Stimulated activated CD8-positive, alpha-beta memory T cell treated with anti-CD3 and anti-CD28 coated beads, Interleukin-7, amount 100 ng/mL, for 24 hours (primary cell): ENCODE measurements around the gene KIT.
"Not testable (repeated sequence)": the region's sequence is repeated elsewhere in the genome, so short reads cannot be mapped to it uniquely, and the experiment has no call there.

ENCODE experiments used
- DNase-seq: peaks from one replicate; pipeline ENCODE4 v3.0.0-alpha.2; 2020; ENCODE audit warnings: low read depth

KIT gene

DNA sequence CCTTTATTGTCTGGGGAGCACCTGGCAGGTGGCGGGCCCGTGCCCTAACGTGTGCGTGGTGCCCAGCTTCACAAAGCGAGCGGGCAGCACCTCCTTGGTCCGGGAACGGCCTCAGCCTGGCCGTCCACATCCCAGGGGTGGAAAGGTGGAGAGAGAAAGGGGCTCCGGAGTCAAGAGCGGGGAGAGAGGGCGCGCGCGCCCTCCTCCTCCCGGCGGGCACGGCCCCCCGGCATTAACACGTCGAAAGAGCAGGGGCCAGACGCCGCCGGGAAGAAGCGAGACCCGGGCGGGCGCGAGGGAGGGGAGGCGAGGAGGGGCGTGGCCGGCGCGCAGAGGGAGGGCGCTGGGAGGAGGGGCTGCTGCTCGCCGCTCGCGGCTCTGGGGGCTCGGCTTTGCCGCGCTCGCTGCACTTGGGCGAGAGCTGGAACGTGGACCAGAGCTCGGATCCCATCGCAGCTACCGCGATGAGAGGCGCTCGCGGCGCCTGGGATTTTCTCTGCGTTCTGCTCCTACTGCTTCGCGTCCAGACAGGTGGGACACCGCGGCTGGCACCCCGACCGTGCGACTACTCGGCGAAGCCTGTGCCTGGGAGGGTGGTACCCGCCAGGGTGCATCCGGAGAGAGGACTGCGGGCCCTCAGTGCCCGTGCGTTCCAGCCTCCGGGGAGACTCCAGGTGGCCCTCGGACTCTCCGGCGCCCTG, at the start of gene KIT:
KIT (plus strand) TSS at position 407 of the 701 bp plus-strand sequence; CDS start at position 465, 58 bp downstream.
- no peak for DNase-seq

DNA sequence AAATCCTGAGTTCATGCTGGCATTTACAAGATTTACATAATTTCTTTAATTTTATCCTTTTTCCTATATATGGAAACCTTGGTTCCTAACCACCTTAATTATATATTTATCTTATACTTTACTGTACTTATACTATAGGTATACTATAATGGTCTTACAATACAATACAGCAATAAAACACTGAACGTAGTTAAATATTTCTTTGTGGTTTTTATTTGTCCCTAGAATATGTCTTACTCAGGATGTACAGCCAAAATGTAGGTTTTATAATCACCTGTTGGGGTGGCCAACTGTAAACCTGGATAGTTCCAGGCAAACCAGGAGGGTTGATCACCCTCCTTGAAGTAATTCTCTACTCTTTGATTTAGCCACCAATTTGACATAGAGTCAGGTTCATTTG, 48.4 kb upstream of the KIT start:
- no peak for DNase-seq

DNA sequence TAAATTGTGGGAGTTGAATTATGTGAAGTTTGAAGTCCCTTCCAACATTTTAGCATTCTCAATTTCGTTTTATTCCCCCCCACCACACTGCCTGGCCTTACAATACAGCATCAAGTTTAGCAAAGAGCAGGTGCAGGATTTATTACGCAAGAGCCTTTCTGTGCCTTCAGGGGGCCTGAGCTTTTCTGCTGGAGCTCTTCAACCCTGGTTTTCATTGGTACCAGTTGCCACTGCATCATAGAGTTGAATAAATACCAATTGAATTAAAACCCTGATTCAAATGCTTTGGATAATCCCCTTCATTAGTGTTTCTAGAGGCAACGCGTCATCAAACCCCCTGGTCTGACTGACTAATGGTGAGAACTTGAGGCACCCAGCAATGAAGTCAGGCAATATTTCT, 43.6 kb upstream of the KIT start:
- no peak for DNase-seq

DNA sequence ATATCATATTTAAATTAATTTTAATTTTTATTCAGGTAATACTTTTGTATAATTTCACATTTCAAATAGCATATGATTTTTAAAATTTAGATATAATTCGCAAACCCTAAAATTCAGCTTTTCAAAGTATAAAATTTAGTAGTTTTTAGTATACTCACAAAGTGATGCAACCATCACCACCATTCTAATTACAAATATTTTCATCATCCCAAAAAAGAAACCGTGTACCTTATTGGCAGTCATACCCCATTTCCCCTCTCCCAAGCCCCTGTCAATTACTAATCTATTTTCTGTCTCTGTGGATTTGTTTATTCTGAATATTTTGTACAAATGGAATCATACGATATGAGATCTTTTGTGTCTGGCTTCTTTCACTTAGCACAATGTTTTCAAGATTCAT, 37.0 kb upstream of the KIT start:
- DNase-seq: no peak

DNA sequence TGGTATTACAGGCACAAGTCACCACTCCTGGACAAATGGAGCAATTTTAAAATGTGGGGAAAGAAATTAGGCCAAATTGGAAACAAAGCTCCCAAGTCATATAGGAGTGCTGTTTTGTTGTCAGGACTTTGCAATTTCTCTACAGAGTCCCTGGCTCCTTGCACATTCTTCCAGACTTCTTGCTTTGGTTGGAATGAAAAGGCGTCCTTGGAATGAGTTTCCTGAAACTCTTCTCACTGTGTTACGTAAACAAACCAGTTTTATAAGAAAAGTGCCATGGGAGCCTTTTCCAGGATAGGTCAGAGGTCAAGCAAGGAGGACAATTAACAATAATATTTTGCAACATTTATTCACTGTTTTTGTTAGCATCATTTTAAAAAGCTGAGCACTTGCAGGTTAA, 32.4 kb upstream of the KIT start:
- no peak for DNase-seq

DNA sequence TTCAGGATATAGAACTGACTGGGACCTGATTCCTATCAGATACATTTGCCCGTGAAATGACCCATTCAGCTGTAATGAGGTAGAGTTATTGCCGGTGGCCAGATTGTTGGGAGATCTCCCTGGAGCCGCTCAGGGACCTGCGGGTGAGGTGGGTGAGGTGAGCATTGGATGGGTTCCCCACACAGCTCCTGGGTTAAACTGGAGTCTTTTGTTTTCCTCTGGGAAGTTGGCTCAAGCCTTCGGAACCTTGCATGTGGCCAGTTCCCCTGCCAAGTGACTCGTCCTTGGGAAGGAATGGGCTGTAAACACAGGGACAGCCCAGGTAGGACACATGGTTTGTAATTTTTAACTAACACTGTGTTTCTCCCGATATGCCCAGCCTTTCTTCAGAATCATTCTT, 31.6 kb upstream of the KIT start:
- no peak for DNase-seq

DNA sequence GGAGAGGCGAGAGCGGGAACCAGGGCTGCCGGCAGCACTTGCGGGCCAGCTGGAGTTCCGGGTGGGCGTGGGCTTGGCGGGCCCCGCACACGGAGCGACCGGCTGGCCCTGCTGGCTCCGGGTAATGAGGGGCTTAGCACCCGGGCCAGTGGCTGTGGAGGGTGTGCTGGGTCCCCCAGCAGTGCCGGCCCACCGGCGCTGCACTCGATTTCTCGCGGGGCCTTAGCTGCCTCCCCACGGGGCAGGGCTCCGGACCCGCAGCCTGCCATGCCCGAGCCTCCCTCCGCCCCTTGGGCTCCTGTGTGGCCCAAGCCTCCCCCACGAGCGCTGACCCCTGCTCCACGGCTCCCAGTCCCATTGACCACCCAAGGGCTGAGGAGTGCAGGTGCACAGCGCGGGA, 25.2 kb upstream of the KIT start:
- DNase-seq: no peak

DNA sequence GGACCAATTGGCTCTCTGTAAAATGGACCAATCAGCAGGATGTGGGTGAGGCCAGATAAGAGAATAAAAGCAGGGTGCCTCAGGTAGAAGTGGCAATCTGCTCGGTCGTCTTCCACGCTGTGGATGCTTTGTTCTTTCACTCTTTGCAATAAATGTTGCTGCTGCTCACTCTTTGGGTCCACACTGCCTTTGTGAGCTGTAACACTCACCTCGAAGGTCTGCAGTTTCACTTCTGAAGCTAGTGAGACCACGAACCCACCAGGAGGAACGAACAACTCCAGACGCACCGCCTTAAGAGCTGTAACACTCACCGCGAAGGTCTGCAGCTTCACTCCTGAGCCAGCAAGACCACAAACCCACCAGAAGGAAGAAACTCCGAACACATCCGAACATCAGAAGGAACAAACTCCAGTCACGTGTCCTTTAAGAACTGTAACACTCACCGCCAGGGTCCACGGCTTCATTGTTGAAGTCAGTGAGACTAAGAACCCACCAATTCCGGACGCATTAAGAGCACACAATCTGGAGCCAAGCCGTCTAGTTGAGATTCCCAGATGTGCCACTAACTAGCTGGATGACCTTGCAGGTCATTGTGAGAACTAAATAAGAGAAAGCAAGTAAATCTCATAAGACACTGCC, 24.5 kb upstream of the KIT start:
- DNase-seq: not testable (repeated sequence)

DNA sequence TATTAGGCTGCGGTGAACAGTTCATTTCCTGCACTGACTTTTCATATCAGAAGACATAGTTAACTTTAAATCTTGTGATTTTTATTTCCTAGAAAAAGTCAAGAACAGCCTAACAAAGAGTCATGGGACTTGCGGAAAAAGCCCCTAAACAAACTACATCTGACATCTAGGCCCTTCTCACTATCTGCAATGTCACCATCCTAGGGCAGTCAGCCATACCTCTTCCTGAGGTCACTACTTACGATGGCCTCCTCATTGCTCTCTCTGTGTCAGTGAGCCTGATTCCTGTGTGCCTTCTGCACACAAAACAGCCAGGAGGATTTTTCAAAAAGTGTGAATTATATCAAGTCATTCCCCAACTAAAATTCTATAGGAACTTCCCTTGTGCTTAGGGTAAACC, 22.4 kb upstream of the KIT start:
- no peak for DNase-seq

DNA sequence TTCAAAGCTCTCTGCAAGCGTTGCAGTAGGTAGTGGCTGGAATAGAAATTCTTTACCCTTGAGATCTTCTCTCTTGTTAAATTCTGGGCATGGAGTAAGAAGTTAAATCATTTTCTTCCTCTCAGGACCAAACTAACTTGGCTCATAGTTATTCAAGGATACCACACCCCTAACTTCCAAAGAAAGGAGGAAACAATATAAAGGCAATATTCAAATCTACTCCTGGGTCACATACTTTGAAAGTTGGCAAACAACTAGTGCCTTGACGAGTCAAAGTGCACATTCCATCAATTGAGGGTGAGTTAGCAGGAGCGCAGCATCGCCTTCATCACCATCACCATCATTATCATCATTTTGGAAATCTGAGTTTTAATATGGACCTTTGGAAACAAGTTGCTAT, 20.4 kb upstream of the KIT start:
- DNase-seq: no peak

DNA sequence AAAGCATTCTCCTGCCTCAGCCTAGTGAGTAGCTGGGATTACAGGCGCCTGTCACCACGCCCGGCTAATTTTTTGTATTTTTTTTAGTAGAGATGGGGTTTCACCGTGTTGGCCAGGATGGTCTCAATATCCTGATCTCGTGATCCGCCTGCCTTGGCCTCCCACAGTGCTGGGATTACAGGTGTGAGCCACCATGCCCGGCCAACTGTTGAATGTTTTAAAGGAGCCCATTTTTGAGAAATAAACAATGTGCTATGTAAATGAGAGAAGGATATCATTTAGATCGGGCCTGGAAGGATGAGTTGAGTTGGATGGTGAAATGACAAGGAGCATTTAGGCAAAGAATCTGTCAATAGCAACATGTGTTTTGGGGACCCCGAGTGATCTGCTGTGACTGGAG, 16.7 kb upstream of the KIT start:
- not testable (repeated sequence) for DNase-seq

DNA sequence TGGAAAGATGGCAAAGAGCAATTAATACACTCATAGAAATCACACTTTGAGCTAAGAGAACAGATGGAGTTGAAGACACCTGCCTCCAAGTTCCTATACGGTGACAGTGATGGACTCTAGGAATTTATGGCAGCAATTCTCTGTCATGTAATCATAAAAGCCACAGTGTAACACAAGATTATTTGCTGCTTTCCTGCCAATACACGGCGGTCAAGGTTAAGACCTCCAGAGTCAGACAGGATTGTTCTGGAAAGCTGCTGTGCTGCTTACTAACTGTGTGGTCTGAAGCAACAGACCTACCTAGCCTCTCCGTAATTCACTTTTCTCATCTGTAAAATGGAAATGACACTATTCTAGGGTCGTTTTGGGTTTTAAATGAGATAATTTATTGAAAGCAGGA, 14.6 kb upstream of the KIT start:
- no peak for DNase-seq

DNA sequence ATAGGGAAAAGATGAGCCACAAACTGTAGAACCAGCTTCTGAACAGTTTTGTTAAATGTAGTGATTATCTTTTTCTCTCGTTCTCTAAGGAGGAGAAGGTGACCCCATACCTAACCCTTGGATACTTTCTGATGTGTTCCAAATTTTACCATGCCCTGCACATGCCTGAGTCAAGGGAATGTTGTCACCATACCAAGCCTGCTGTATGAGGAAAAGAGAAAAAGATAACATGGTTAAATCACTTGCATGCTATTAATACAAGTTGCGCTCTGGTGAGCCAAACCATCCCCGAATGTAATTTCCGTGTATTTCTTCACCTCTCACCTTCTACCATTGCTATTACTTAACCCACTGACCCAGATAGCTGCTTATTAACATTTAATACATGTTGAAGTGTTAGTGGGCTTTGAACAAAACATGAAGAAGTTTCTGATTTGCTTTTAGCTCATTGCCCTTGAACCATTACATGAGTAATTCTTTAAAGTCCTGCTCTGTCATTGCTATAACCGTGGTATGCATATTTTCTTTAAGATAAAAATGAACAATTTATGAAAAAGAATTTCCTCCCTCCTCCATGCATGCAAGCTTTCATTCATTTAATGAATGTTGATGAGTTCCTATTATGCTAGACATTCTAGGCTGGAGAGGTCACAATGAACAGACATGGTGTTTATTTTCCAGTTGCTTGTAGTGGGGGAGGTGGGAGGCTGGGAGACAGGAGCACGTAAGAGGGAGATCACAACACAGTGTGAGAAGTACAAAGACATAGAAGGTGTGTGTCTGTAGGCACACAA, 13.6 kb upstream of the KIT start:
- no peak for DNase-seq

DNA sequence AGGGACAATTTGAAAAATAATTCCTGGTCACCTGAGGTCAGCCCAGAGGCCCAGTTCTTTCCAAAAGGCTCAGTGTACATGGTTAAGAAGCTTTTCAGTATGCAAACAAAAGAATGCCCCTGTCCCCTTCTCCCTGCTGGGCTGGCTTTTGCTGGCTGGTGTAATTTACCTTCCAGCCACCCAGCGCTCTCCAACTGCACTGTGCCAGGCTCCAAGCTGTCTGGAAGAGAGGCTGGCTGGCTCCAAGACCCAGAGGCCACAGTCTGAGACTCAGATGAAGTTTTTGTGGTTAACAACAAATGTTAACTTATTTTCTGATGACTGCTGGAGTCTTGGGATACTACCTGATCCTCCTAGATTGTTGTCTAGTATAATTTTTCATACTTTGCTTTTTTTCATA, 11.9 kb upstream of the KIT start:
- DNase-seq: no peak

DNA sequence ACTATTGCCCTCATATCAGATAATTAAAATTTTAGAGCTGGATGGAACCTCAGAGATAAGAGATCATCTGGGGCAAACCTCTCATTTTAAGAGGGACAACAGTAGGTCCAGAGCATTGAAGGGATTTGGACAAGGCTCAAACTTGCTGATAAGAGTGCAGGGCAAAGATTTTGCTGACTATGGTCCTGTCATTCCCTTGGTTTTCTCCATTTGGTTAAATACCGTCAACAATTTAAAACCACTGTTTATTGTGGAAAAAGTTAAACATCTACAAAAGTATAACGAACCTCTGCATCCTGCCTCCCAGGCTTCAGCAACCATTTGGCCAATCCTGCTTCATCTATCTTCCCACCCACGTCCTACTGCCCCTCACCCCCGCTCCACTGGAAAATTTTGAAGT, 10.7 kb upstream of the KIT start:
- no peak for DNase-seq

DNA sequence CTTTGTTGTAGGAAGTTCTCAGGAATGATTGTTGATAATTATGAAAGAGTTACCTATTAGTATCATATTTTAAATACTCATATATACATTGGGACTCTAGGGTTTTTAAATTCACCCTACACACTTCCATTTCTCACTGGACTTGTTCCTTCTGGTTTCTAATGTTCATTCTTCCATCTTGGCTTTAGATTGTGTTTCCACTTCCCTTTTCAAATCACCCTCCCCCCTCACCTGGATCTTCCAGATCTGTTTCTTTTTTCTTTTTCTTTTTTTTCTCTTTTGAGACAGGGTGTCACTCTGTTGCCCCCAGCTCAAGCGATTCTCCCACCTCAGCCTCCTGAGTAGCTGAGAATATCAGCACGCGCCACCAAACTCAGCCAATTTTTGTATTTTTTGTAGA, 6.7 kb upstream of the KIT start:
- no peak for DNase-seq

DNA sequence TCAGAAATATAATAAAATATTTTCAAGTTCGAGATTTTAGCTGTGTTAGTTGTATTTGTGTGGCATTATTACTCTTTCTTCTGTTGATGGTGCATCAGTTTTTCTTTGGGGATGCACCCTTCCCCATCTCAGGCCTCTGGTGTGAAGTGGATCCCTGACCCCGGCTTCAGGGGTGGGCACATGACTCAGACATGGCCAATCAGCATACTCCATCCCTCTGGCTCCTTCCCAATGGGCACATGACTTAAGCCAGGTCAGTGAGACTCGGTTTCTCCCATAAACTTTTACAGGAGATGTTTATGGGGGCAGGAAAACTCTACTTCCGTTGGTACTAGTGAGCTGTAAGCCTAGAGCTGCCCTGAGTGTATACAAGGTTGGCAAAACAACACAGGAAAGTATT, 3.0 kb upstream of the KIT start:
- DNase-seq: no peak

DNA sequence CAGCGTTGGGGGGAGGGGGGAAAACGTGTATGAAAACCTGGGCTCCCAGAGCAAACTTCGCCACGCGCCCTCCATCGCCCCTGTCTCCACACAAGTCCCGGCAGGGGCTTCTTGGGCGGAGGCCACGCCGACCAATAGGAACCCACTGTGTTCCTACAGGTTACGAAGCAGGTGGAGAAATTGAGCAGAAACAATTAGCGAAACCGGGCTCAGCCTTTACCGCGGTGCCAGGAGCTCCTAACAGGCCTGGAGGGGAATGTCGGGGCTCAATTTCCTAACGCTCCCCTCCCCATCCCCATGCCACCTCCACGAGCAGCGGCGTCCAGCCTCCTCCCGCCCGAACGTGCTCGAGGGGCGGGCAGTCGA, 589 bp upstream of the KIT start:
- no peak for DNase-seq

DNA sequence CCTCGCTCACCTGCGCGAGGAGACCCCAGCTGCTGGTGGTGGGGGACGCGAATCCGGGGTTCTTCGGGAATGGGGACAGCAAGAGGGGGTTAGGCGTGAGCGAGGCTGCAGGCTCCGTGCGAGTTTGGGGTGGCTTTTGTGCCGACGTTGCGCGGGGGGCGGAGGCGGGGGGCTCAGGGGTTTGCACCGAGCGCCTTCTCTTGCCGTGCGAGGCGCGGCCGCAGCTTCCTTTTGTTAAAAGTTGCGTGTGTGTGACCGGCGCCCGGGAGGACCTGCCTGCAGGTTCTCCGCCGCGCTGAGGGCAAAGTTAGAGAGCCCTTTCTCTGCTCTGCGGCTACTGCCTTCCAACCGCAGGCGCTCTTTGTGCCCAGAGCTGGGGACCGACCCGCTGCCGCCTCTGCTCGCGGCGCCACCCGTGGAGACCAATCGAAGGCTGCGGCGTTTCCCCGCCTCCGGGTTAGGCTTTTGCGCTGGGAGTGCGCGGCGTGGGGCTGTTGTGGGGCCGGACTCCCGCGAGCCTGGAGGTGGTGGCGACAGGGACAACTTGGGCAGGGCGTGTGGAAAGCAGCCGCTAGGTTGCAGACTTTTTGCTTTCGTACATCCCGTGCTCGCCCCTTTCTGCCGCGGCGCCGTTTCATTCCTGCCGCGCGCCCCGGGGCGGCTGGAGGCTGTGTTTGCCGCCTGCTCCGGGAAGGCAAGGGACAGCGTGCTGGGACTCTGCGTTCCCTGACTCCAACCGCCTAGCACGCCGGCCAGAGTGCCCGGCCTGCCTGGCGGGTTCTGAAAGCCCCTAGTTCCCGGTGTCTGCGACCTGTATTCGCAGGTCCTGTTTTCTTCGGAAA, 716 bp downstream of the KIT start:
- DNase-seq: no peak

DNA sequence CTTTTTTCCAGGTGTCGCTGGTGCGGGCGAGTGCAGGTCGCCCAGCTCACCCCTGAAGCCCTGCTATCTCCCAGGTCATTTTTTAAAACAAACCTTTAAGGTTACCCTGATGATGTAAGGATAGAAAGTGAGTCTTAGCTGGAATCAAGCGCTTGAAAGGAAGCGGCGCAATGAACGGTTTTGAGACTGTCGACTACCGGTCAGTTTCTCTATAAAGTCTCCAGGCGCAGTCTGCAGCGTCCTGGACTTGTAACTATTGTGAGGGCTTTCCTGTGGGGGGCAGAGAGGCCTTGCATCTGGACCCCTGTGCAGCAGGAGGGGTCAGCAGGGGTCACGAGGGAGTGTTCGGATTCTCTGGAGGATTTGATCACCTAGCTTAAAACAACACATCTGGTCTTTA, 1.6 kb downstream of the KIT start:
- no peak for DNase-seq

DNA sequence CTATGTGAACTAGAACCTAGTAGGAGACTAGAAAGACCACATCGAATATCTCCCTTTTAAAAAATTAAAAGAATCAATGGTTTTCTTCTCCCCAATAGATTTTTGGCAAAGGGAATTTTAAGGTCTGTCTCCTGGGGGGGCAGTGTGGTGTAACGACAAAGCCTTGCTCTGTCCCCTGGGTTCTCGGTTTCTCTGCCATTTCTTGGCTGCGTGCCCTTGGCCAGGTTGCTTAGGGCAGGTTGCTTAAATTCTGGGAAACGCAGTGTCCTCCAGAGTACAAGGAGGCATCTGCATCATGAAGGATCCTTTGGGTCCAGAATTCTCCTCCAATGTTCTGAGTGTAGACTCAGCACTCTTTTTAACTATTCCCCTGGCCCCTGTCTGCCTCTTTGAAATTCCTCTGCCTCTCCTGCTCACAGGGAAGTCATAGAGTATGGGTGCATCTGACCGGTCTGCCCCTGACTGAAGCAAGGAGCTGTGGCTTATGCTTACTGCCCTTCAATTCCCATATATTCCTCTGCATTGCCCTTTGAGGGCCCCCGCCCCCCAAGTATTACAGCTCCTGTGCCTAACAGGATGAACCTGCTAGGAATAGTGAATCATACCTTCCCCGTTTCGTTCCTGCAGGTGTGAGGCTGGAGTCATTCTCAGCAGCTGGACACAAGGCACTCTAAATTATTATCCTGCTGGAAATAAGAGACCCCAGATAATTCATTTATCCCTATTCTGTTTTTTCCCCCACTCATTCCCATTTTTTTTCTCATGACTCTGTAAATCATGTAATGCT, 2.2 kb downstream of the KIT start:
- DNase-seq: no peak

DNA sequence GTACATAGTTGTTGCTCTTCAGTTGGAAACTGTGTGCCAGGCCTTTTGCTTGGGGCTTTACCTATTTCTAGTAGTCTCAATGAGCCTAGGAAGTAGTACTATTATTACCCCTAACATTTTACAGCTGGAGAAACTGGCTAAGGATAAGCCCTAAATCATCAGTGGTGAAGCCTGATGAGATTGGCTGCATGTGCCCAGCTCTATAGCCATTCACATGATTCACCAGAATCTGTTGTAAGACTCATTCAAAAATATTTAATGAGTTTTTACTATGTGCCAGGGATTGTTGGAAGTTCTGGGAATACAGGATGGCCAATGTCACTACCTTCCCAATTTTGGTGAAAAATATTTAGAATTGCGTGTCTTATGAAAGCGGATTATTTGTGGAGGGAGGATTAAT, 2.8 kb downstream of the KIT start:
- DNase-seq: no peak
